Suprapubic skin (tissue), 4 donors: Measurements from ENCODE around the gene IFI44.

Experiments used
- EP300 ChIP-seq: sonication (generic); formaldehyde crosslinking; IDR thresholded peaks from one replicate; pipeline ENCODE4 v1.6.1; 2017; ENCODE audit warnings: antibody characterized with exemption
- POLR2A ChIP-seq, 2 donors: fragments of 450-650 bp; IDR thresholded peaks; one replicate each; pipeline ENCODE4 v1.6.1; 2017; ENCODE audit warnings: antibody characterized with exemption in 2 of 2, mild to moderate bottlenecking in 2 of 2, moderate library complexity in 2 of 2
- POLR2AphosphoS5 ChIP-seq, 3 donors: sonication (generic); formaldehyde crosslinking; IDR thresholded peaks; one replicate each; pipeline ENCODE4 v1.6.1; 2017; ENCODE audit warnings: antibody characterized with exemption in 3 of 3
- TF ChIP-seq, protein P1 (sequence below), 2 donors: fragments of 200-600 bp in 1 of 2; fragments of 450-650 bp in 1 of 2; sonication (generic) in 1 of 2; IDR thresholded peaks; one replicate each; pipeline ENCODE4 v1.5.1; 2016 to 2019; ENCODE audit warnings: antibody characterized with exemption in 2 of 2, mild to moderate bottlenecking in 1 of 2, moderate library complexity in 1 of 2

DNA sequence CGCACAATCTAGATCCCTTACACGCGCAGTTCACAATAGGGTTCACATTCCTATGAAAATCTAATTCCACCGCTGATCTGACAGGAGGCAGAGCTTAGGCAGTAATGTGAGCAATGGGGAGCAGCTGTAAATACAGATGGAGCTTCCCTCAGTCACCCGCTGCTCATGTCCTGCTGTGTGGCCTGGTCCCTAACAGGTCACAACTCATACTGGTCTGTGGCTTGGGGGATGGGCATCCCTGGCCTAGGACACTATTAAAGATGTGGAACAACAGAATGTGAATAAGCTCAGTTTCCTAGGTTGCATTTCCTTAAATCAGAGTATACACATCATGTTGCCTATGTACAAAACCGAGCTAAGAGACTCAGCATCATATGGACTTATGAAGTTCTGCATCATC, 16.2 kb downstream of the IFI44 start:
- TF ChIP-seq, protein P1, sequence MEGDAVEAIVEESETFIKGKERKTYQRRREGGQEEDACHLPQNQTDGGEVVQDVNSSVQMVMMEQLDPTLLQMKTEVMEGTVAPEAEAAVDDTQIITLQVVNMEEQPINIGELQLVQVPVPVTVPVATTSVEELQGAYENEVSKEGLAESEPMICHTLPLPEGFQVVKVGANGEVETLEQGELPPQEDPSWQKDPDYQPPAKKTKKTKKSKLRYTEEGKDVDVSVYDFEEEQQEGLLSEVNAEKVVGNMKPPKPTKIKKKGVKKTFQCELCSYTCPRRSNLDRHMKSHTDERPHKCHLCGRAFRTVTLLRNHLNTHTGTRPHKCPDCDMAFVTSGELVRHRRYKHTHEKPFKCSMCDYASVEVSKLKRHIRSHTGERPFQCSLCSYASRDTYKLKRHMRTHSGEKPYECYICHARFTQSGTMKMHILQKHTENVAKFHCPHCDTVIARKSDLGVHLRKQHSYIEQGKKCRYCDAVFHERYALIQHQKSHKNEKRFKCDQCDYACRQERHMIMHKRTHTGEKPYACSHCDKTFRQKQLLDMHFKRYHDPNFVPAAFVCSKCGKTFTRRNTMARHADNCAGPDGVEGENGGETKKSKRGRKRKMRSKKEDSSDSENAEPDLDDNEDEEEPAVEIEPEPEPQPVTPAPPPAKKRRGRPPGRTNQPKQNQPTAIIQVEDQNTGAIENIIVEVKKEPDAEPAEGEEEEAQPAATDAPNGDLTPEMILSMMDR (IDR thresholded peaks at IDR 0.05), result no peak
- no peak for TF ChIP-seq EP300
- no peak for TF ChIP-seq POLR2A (IDR thresholded peaks at IDR 0.05)
- no peak for TF ChIP-seq POLR2AphosphoS5 (IDR thresholded peaks at IDR 0.05)
